ENCODE data around the gene XPR1. TPM values are rescaled to one million over a fixed set of nuclear protein-coding genes. Genes with fewer than 3 reads are reported as not detected.

XPR1 gene
- total RNA-seq, 4 donors from 2014 or later = 17.2 to 28.3 (median 26.6) TPM

DNA sequence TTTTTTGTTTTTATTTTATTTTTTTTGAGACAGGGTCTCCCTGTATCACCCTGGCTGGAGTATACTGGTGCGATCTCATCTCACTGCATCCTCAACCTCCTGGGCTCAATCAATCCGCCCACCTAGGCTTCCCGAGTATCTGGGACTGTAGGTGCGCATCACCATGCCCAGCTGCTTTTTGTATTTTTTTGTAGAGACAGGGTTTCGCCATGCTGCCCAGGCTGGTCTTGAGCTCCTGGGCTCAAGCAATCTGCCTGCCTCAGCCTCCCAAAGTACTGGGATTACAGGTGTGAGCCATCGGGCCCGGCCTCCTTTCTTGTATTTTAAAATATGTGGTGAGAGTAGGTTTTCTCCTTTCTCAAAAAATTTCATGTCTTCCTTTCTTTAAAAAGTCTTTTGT lies 122.6 kb downstream of the XPR1 start:
- WGBS, 2 donors (ENCODE audit: low coverage in 1 of 2) = 98% methylated on average over 7 of the region's 7 CpGs; no CpG with 5 or more reads in 1 of the 2 donors
- no peak for ATAC-seq
- Histone ChIP-seq H3K4me1 (no peaks in the 10 kb centered on the region), H3K27ac (no peak overlapping the region), H3K4me3 (no peak overlapping the region), H3K36me3 (no peaks in the 10 kb centered on the region), H3K9me3 (no peaks in the 10 kb centered on the region), H3K27me3 (no peaks in the 10 kb centered on the region)
- TF ChIP-seq POLR2AphosphoS5 (IDR thresholded peaks at IDR 0.05) (no peak), EP300 (IDR thresholded peaks at IDR 0.05) (no peak), POLR2A (IDR thresholded peaks at IDR 0.05) (no peak)
- TF ChIP-seq, protein P1, sequence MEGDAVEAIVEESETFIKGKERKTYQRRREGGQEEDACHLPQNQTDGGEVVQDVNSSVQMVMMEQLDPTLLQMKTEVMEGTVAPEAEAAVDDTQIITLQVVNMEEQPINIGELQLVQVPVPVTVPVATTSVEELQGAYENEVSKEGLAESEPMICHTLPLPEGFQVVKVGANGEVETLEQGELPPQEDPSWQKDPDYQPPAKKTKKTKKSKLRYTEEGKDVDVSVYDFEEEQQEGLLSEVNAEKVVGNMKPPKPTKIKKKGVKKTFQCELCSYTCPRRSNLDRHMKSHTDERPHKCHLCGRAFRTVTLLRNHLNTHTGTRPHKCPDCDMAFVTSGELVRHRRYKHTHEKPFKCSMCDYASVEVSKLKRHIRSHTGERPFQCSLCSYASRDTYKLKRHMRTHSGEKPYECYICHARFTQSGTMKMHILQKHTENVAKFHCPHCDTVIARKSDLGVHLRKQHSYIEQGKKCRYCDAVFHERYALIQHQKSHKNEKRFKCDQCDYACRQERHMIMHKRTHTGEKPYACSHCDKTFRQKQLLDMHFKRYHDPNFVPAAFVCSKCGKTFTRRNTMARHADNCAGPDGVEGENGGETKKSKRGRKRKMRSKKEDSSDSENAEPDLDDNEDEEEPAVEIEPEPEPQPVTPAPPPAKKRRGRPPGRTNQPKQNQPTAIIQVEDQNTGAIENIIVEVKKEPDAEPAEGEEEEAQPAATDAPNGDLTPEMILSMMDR (IDR thresholded peaks at IDR 0.05) = no peak

DNA sequence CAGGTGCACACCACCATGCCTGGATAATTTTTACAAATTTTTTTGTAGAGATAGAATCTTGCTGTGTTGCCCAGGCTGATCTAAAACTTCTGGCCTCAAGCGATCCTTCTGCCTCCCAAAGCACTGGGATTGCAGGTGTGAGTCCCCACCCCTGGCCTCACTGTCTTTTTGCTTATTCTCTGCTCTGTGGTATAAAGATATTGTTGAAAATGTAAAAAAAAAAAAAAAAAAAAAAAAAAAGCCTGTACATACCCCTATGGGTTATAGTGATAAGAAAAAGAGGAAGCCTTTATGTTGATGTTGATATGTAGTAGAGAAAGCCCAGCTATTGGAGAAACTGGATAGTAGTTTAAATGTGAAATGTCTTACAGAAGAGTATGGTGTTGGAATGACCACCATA lies 125.8 kb downstream of the XPR1 start:
- Histone ChIP-seq H3K27me3 (no peaks in the 10 kb centered on the region), H3K36me3 (no peaks in the 10 kb centered on the region), H3K9me3 (no peaks in the 10 kb centered on the region), H3K4me3 (no peak overlapping the region), H3K27ac (no peak overlapping the region), H3K4me1 (no peaks in the 10 kb centered on the region)
- TF ChIP-seq, protein P1 (IDR thresholded peaks at IDR 0.05) = no peak
- TF ChIP-seq POLR2AphosphoS5 (IDR thresholded peaks at IDR 0.05) (no peak), EP300 (IDR thresholded peaks at IDR 0.05) (no peak), POLR2A (IDR thresholded peaks at IDR 0.05) (no peak)
- no peak for ATAC-seq
- WGBS, 2 donors (ENCODE audit: low coverage in 1 of 2) = 100% methylated on average over 1 of the region's 1 CpG; no CpG with 5 or more reads in 1 of the 2 donors

DNA sequence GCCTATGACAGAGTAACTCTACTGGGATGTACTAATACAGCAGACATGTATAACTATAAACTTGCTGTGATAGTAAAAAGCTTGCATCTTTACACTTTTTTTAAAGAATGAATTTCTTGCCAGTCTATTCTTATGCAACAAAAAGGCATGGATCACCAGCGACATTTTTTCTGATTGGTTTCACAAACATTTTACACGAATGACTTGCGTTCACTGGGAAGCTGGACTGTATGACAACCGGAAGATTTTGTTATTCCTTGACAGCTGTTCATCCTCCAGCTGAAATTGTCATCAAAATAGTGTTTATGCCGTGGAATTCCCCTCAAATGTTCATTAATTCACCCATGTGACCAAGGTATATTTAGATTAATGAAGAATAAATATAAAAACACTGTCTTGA lies 131.0 kb downstream of the XPR1 start:
- H3K4me3 ChIP-seq = no peak overlapping the region
- no peak overlapping the region for H3K27ac ChIP-seq
- H3K9me3 ChIP-seq = no peaks in the 10 kb centered on the region
- no peaks in the 10 kb centered on the region for H3K36me3 ChIP-seq
- WGBS, 2 donors (ENCODE audit: low coverage in 1 of 2) = 39 to 50% methylated on average over 5 of the region's 5 CpGs
- no peaks in the 10 kb centered on the region for H3K27me3 ChIP-seq
- TF ChIP-seq POLR2AphosphoS5 (IDR thresholded peaks at IDR 0.05) = no peak
- no peak for TF ChIP-seq EP300 (IDR thresholded peaks at IDR 0.05)
- TF ChIP-seq, protein P1 (IDR thresholded peaks at IDR 0.05) = no peak
- TF ChIP-seq POLR2A (IDR thresholded peaks at IDR 0.05) = no peak
- peaks cover 0 to 8% (median 0%) of the 10 kb centered on the region in 3 donors for H3K4me1 ChIP-seq
- no peak for ATAC-seq

DNA sequence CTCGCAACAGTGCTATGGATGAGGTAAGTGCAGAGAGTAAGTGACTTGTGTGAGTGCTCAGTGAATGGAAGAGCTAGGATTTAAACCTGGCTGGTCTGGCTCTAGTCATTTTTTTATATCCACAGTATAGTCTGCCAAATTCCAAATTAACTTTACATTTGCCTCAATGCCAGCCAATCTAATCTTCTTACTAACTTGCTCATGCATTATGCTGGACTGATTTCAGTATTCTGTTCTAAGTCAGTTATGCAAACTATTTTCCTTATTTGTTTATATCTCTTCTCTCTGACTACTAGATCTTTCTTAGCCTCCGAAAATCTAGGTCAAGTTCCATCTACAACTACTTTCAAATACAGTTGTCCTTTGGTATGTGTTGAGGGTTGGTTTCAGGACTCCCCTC lies 133.3 kb downstream of the XPR1 start:
- WGBS, 2 donors (ENCODE audit: low coverage in 1 of 2) = 30 to 43% methylated on average over 1 to 2 of the region's 2 CpGs
- H3K36me3 ChIP-seq = no peaks in the 10 kb centered on the region
- H3K4me3 ChIP-seq = no peak overlapping the region
- no peak for TF ChIP-seq POLR2A (IDR thresholded peaks at IDR 0.05)
- TF ChIP-seq POLR2AphosphoS5 (IDR thresholded peaks at IDR 0.05) = no peak
- TF ChIP-seq EP300 (IDR thresholded peaks at IDR 0.05) = no peak
- H3K4me1 ChIP-seq = peaks cover 0 to 8% (median 0%) of the 10 kb centered on the region in 3 donors
- no peak for ATAC-seq
- no peak overlapping the region for H3K27ac ChIP-seq
- no peaks in the 10 kb centered on the region for H3K9me3 ChIP-seq
- no peaks in the 10 kb centered on the region for H3K27me3 ChIP-seq

DNA sequence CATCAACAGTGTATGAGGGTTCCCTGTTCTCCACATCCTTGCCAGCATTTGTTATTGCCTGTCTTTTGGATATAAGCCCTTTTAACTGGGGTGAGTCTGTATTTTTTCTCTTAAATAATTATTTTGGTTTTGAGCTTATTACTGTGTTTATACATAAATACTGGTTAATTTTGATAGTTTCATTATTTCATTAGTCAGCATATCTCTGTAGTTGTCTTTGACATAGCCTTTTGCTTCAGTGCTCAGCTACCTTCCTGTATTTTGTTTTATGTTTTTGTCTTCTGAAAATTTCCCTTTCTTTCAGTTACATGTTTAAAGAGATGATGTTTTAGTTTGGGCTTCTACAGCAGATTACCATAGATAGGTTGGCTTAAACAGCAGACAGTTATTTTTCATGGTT lies 138.1 kb downstream of the XPR1 start:
- Histone ChIP-seq H3K36me3 (no peaks in the 10 kb centered on the region), H3K27me3 (no peaks in the 10 kb centered on the region), H3K27ac (no peak overlapping the region), H3K4me1 (peaks cover 0 to 14% (median 0%) of the 10 kb centered on the region in 3 donors), H3K9me3 (peaks cover 0 to 6% (median 0%) of the 10 kb centered on the region in 3 donors), H3K4me3 (no peak overlapping the region)
- no peak for ATAC-seq
- TF ChIP-seq POLR2A (IDR thresholded peaks at IDR 0.05) (no peak), EP300 (IDR thresholded peaks at IDR 0.05) (no peak), POLR2AphosphoS5 (IDR thresholded peaks at IDR 0.05) (no peak)
- TF ChIP-seq, protein P1 (IDR thresholded peaks at IDR 0.05) = no peak

All from gastroesophageal sphincter (tissue), 4 donors.